Esophagus muscularis mucosa (tissue), 4 donors: Measurements from ENCODE around the gene RNF39.
A peak's percentile ranks its signal among the peaks of the same experiment; 100 is the strongest.

Experiments used
- CTCF ChIP-seq, 3 experiments: fragments of 200-600 bp in 2 of 3; fragments of 450-650 bp in 1 of 3; sonication (generic) in 2 of 3; IDR thresholded peaks; one replicate each; pipeline ENCODE4 v1.5.1; 2017 to 2019; ENCODE audit warnings: antibody characterized with exemption in 3 of 3, mild to moderate bottlenecking in 2 of 3, moderate library complexity in 1 of 3
- EP300 ChIP-seq: sonication (generic); formaldehyde crosslinking; IDR thresholded peaks from one replicate; pipeline ENCODE4 v1.6.1; 2017; ENCODE audit warnings: antibody characterized with exemption
- POLR2A ChIP-seq: fragments of 450-650 bp; IDR thresholded peaks from one replicate; pipeline ENCODE4 v1.6.1; 2017; ENCODE audit warnings: antibody characterized with exemption, moderate library complexity, mild to moderate bottlenecking, low read depth
- POLR2AphosphoS5 ChIP-seq, 2 donors: sonication (generic); formaldehyde crosslinking; IDR thresholded peaks; one replicate each; pipeline ENCODE4 v1.6.1; 2017; ENCODE audit warnings: antibody characterized with exemption in 2 of 2

GRCh38 chr6:30100585-30101443 lies 25.2 kb upstream of the RNF39 start:
- TF ChIP-seq CTCF (IDR thresholded peaks at IDR 0.05) (no peak), POLR2A (no peak), POLR2AphosphoS5 (IDR thresholded peaks at IDR 0.05) (peak; percentile 11 to 37), EP300 (no peak)
